PFSK-1 (cell line): ENCODE results near the gene SDS.

ENCODE experiments used
- FOXP2 ChIP-seq: optimal IDR thresholded peaks from 2 replicates; pipeline ENCODE3; 2011; ENCODE audit warnings: borderline replicate concordance, control low read depth, inconsistent platforms; ENCODE audit not compliant: insufficient read depth; ENCODE audit errors: extremely low read length, extremely low read depth
- POLR2AphosphoS5 ChIP-seq: IDR thresholded peaks from 2 replicates; pipeline ENCODE4 v1.6.1; 2012; ENCODE audit warnings: low read depth, mild to moderate bottlenecking, control low read depth, low read length, moderate library complexity
- SIN3A ChIP-seq: IDR thresholded peaks from 2 replicates; pipeline ENCODE4 v1.6.1; 2012; ENCODE audit warnings: mild to moderate bottlenecking, low read length, moderate library complexity, borderline replicate concordance; ENCODE audit not compliant: insufficient read depth
- TAF1 ChIP-seq: IDR thresholded peaks from 2 replicates; pipeline ENCODE4 v1.6.1; 2012; ENCODE audit warnings: low read length, control low read depth, borderline replicate concordance; ENCODE audit not compliant: insufficient read depth
- TF ChIP-seq, protein P1 (sequence below), 2 experiments: IDR thresholded peaks; 2 replicates each; pipeline versions ENCODE4 v1.6.1 to v1.8.0; 2011 to 2012; ENCODE audit warnings: low read depth in 2 of 2, low read length in 2 of 2, control low read depth in 1 of 2, inconsistent platforms in 1 of 2, mild to moderate bottlenecking in 1 of 2, moderate library complexity in 1 of 2; ENCODE audit not compliant: insufficient read depth in 1 of 2

The SDS gene

DNA sequence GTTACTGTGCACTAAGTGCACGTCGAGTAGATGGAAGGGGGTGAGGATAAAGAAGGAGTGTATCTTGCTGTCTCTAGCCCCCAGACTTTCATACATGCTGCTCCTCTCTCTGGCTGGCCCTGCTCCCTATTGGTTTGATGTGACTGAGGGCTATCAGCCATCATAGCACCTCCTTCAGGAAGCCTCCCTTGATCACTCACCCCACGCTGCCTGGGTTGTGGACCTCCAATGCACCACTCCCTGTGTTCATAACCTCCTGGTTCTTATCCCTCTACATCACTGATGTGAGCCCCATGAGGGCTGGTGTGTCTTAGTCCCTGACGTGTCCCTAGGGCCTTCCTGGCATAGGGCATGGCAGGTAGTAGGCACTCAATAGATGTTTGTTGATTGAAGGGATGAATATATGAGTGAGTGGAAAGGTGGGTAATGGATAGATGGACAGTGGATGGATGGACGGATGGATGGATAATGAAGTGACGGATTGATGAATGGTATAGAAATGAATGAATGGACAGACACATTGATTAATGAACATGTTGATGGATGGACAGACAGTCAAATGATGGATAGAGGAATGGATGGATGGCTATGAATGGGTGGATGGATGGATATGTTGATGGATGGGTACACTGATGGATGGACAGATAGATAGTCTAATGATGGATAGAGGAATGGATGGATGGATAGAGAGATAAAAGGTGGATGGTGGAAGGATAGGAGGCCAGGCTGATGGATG is 33.5 kb upstream of the SDS start:
- no peak for TF ChIP-seq TAF1
- no peak for TF ChIP-seq POLR2AphosphoS5
- no peak for TF ChIP-seq SIN3A
- TF ChIP-seq, protein P1, sequence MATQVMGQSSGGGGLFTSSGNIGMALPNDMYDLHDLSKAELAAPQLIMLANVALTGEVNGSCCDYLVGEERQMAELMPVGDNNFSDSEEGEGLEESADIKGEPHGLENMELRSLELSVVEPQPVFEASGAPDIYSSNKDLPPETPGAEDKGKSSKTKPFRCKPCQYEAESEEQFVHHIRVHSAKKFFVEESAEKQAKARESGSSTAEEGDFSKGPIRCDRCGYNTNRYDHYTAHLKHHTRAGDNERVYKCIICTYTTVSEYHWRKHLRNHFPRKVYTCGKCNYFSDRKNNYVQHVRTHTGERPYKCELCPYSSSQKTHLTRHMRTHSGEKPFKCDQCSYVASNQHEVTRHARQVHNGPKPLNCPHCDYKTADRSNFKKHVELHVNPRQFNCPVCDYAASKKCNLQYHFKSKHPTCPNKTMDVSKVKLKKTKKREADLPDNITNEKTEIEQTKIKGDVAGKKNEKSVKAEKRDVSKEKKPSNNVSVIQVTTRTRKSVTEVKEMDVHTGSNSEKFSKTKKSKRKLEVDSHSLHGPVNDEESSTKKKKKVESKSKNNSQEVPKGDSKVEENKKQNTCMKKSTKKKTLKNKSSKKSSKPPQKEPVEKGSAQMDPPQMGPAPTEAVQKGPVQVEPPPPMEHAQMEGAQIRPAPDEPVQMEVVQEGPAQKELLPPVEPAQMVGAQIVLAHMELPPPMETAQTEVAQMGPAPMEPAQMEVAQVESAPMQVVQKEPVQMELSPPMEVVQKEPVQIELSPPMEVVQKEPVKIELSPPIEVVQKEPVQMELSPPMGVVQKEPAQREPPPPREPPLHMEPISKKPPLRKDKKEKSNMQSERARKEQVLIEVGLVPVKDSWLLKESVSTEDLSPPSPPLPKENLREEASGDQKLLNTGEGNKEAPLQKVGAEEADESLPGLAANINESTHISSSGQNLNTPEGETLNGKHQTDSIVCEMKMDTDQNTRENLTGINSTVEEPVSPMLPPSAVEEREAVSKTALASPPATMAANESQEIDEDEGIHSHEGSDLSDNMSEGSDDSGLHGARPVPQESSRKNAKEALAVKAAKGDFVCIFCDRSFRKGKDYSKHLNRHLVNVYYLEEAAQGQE (IDR thresholded peaks at IDR 0.05; ENCODE audit: insufficient read depth in 1 of 2, low read depth in 2 of 2, low read length in 2 of 2) = no peak

- no peak for TF ChIP-seq FOXP2
- TF ChIP-seq POLR2AphosphoS5 = no peak
- TF ChIP-seq, protein P1 (IDR thresholded peaks at IDR 0.05; ENCODE audit: insufficient read depth in 1 of 2, low read depth in 2 of 2, low read length in 2 of 2) = no peak
- TF ChIP-seq TAF1 = no peak
- TF ChIP-seq SIN3A = no peak
Measured at GRCh38 chr12:113436586-113436985, 32.9 kb upstream of the SDS start.

DNA sequence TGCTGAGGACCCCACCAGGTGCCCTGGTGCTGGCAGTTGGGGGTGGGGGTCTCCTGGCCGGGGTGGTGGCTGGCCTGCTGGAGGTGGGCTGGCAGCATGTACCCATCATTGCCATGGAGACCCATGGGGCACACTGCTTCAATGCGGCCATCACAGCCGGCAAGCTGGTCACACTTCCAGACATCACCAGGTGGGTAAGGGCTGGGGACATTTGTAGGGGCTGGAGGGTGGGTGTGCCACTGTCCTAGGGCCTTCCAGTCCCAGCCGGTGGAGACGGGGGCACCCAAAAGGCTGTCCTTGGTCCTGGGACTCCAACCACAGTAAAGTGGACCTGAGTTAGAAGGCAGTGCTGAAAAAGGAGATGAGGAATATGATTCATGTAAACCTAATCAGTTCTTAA is 31.7 kb upstream of the SDS start:
- no peak for TF ChIP-seq TAF1
- TF ChIP-seq POLR2AphosphoS5 = no peak
- no peak for TF ChIP-seq FOXP2
- TF ChIP-seq SIN3A = no peak
- TF ChIP-seq, protein P1 (IDR thresholded peaks at IDR 0.05; ENCODE audit: insufficient read depth in 1 of 2, low read depth in 2 of 2, low read length in 2 of 2) = no peak

DNA sequence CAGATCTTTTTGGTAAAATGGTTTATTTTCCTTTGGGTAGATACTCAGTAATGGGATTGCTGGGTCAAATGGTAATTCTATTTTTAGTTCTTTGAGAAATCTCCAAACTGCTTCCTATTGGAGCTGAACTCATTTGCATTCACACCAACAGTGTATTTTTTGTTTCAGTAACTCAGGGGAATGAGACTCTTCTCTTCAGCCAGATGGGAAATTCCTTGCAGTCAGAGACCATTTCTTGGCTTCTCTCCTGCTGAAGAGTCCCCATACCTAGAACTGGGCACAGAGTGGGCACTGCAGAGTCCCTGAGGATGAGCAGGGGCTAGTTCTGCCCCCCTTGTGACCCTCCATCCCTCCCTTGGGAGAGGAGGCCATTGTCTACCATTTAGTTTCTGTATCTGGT is 29.3 kb upstream of the SDS start:
- no peak for TF ChIP-seq POLR2AphosphoS5
- no peak for TF ChIP-seq TAF1
- TF ChIP-seq, protein P1 (IDR thresholded peaks at IDR 0.05; ENCODE audit: insufficient read depth in 1 of 2, low read depth in 2 of 2, low read length in 2 of 2) = no peak
- TF ChIP-seq FOXP2 = no peak
- no peak for TF ChIP-seq SIN3A

DNA sequence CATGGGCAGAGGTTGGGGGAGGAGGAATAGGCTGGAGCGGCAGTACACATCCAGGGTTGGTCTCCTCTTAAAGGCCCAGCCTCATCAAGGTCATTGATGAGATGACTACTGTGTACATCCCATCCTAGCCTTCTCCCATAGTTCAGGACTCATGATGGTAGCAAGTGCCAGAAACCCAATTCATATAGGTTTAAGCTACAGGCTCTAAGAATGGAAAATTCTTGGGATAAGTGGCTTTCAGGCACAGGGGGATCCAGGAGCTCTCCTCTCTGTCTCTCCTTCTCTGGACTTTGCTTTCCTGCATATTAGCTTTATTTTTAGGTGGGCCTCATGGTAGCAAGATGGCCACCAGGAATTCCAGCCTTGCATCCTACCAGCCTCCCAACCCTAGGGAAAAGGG is 24.8 kb upstream of the SDS start:
- TF ChIP-seq, protein P1 (IDR thresholded peaks at IDR 0.05; ENCODE audit: insufficient read depth in 1 of 2, low read depth in 2 of 2, low read length in 2 of 2) = no peak
- TF ChIP-seq POLR2AphosphoS5 = no peak
- TF ChIP-seq FOXP2 = no peak
- no peak for TF ChIP-seq TAF1
